HCT116 (cell line): Measurements from ENCODE around the gene WDR33. TPM values are rescaled to one million over a fixed set of nuclear protein-coding genes. Genes with fewer than 3 reads are reported as not detected.

ENCODE experiments used
- ATAC-seq: fragments of 200-7000 bp; cut with Tn5 transposase; 2 replicates; pipeline ENCODE4 v1.9.1; 2020; ENCODE audit warnings: mild to moderate bottlenecking, moderate library complexity
- BruUV-seq: library from RNA; stranded (reverse); fragments of 400-500 nt; replicated peaks from 2 replicates; lab custom pipeline; 2021; lab: Mats Ljungman, UMichigan
- CTCF ChIA-PET: fragments of 300-600 bp; sonication (Branson Sonifier 250); formaldehyde crosslinking; loops from one replicate; lab custom pipeline; 2021; ENCODE audit warnings: antibody characterized with exemption; lab: Charles Lee
- POLR2A ChIA-PET: fragments of 300-600, 350-600 bp; sonication (Branson Sonifier 250); formaldehyde crosslinking; loops from one replicate; lab custom pipeline; 2021; ENCODE audit warnings: antibody characterized with exemption; lab: Charles Lee
- RAD21 ChIA-PET, 2 experiments: fragments of 300-600 bp; sonication (Branson Sonifier 250); formaldehyde crosslinking; loops; one replicate each; lab custom pipeline; 2023; ENCODE audit warnings: low total read pairs in 2 of 2; ENCODE audit not compliant: uncharacterized antibody in 2 of 2, unreplicated experiment in 2 of 2, low non-redundant PET in 1 of 2; lab: Charles Lee
- DNase-seq: peaks from one replicate; pipeline ENCODE4 v3.0.0-alpha.2; 2010; ENCODE audit warnings: low read depth, low spot score
- H2AFZ ChIP-seq: fragments of 200-600 bp; shearing (Covaris generic), sonication (generic); 2 replicates; pipeline ENCODE4 v1.6.1; 2017; ENCODE audit warnings: low read depth, mixed run types, mixed read lengths, antibody characterized with exemption, low read length; ENCODE audit not compliant: poor library complexity, severe bottlenecking
- H3K27ac ChIP-seq: 2 replicates; pipeline ENCODE4 v1.5.1; 2012; ENCODE audit warnings: low read depth, low read length
- H3K27me3 ChIP-seq: fragments of 200-600 bp; sonication (generic); 2 replicates; pipeline ENCODE4 v1.6.1; 2016; ENCODE audit warnings: mixed run types, low read length, mixed read lengths; ENCODE audit not compliant: insufficient read depth
- H3K36me3 ChIP-seq, 2 experiments: fragments of 200-500 bp in 1 of 2; fragments of 200-600 bp in 1 of 2; sonication (Bioruptor generic) in 1 of 2; sonication (generic) in 1 of 2; 2 replicates each; pipeline versions ENCODE4 v1.5.1 to v1.6.1; 2014 to 2016; ENCODE audit warnings: low read length in 2 of 2, inconsistent platforms in 1 of 2, mixed read lengths in 1 of 2, mixed run types in 1 of 2; ENCODE audit not compliant: insufficient read depth in 2 of 2, control insufficient read depth in 1 of 2
- H3K4me1 ChIP-seq, 2 experiments: fragments of 200-600 bp in 1 of 2; sonication (generic) in 1 of 2; 2 replicates each; pipeline versions ENCODE4 v1.5.1 to v1.6.1; 2012 to 2017; ENCODE audit warnings: low read length in 2 of 2, inconsistent platforms in 1 of 2, mild to moderate bottlenecking in 1 of 2, mixed read lengths in 1 of 2, mixed run types in 1 of 2, moderate library complexity in 1 of 2; ENCODE audit not compliant: insufficient read depth in 2 of 2, control insufficient read depth in 1 of 2
- H3K4me2 ChIP-seq: fragments of 200-600 bp; sonication (generic); 2 replicates; pipeline ENCODE4 v1.6.1; 2017; ENCODE audit warnings: mixed run types, low read length, mixed read lengths
- H3K4me3 ChIP-seq, 2 experiments: fragments of 200-600 bp in 1 of 2; sonication (generic) in 1 of 2; replicated peaks in 1 of 2; 2 replicates each; pipeline ENCODE4 v1.5.1; 2011 to 2016; ENCODE audit warnings: low read length in 2 of 2, control low read depth in 1 of 2, low read depth in 1 of 2, mild to moderate bottlenecking in 1 of 2, mixed read lengths in 1 of 2, mixed run types in 1 of 2
- H3K79me2 ChIP-seq: fragments of 200-600 bp; sonication (generic); 2 replicates; pipeline ENCODE4 v1.6.1; 2017; ENCODE audit warnings: mild to moderate bottlenecking, mixed run types, low read length, moderate library complexity, mixed read lengths; ENCODE audit not compliant: insufficient read depth
- H3K9ac ChIP-seq: fragments of 200-600 bp; sonication (generic); 2 replicates; pipeline ENCODE4 v1.6.1; 2016; ENCODE audit warnings: low read length, mixed read lengths
- H3K9me2 ChIP-seq: fragments of 200-600 bp; sonication (generic), shearing (Covaris generic); 2 replicates; pipeline ENCODE4 v1.6.1; 2017; ENCODE audit warnings: mixed run types, mild to moderate bottlenecking, moderate library complexity; ENCODE audit not compliant: insufficient read depth
- H3K9me3 ChIP-seq, 2 experiments: fragments of 200-500 bp in 1 of 2; fragments of 200-600 bp in 1 of 2; sonication (Bioruptor generic) in 1 of 2; sonication (generic) in 1 of 2; 2 replicates each; pipeline ENCODE4 v1.6.1; 2014 to 2017; ENCODE audit warnings: low read length in 2 of 2, mixed read lengths in 2 of 2, inconsistent platforms in 1 of 2, low read depth in 1 of 2, mild to moderate bottlenecking in 1 of 2, mixed run types in 1 of 2, moderate library complexity in 1 of 2; ENCODE audit not compliant: control insufficient read depth in 1 of 2, insufficient read depth in 1 of 2
- H4K20me1 ChIP-seq: fragments of 200-600 bp; sonication (generic), shearing (Covaris generic); 2 replicates; pipeline ENCODE4 v1.6.1; 2017; ENCODE audit warnings: mixed run types, mild to moderate bottlenecking, moderate library complexity; ENCODE audit not compliant: insufficient read depth
- CEBPB ChIP-seq: IDR thresholded peaks from 2 replicates; pipeline ENCODE4 v1.6.1; 2012; ENCODE audit warnings: low read depth
- ELF1 ChIP-seq: IDR thresholded peaks from 2 replicates; pipeline ENCODE4 v1.6.1; 2012; ENCODE audit warnings: low read depth, borderline replicate concordance
- EZH2 ChIP-seq: fragments of 200-600 bp; sonication (generic); IDR thresholded peaks from 2 replicates; pipeline ENCODE4 v1.6.1; 2017; ENCODE audit warnings: antibody characterized with exemption, mixed run types
- FOSL1 ChIP-seq: IDR thresholded peaks from 2 replicates; pipeline ENCODE4 v1.6.1; 2012; ENCODE audit warnings: low read depth
- JUND ChIP-seq: IDR thresholded peaks from 2 replicates; pipeline ENCODE4 v1.6.1; 2012
- POLR2AphosphoS5 ChIP-seq: IDR thresholded peaks from 2 replicates; pipeline ENCODE4 v1.6.1; 2011; ENCODE audit warnings: mild to moderate bottlenecking, low read depth, low read length, moderate library complexity
- RAD21 ChIP-seq: IDR thresholded peaks from 2 replicates; pipeline ENCODE4 v1.6.1; 2012; ENCODE audit warnings: low read depth, mild to moderate bottlenecking
- SIN3A ChIP-seq: IDR thresholded peaks from 2 replicates; pipeline ENCODE4 v1.6.1; 2012; ENCODE audit warnings: low read depth
- SRF ChIP-seq: IDR thresholded peaks from 2 replicates; pipeline ENCODE4 v1.6.1; 2012; ENCODE audit warnings: low read depth
- YY1 ChIP-seq: IDR thresholded peaks from 2 replicates; pipeline ENCODE4 v1.6.1; 2011; ENCODE audit warnings: low read length, low read depth, moderate library complexity, mild to moderate bottlenecking; ENCODE audit not compliant: insufficient replicate concordance; ENCODE audit errors: extremely low read depth
- ZNF274 ChIP-seq: fragments of 200-500 bp; sonication (Bioruptor generic); IDR thresholded peaks from 2 replicates; pipeline ENCODE4 v1.6.1; 2014; ENCODE audit warnings: mild to moderate bottlenecking, low read depth, low read length, inconsistent platforms
- intact Hi-C: fragments of 100-400 bp; cut with micrococcal nuclease; formaldehyde crosslinking; loops from 2 replicates; pipeline ENCODE4 v1.10.0; 2022
- total RNA-seq: library from RNA; stranded (reverse); gene quantifications from one replicate; pipeline ENCODE4 v1.2.1, GENCODE V29; 2021; ENCODE audit not compliant: unreplicated experiment
- TF ChIP-seq, protein P1 (sequence below): IDR thresholded peaks from 2 replicates; pipeline ENCODE4 v1.6.1; 2012
- TF ChIP-seq, protein P2 (sequence below): IDR thresholded peaks from 2 replicates; pipeline ENCODE4 v1.6.1; 2012
- TF ChIP-seq, protein P3 (sequence below), 3 experiments: fragments of 200-600 bp in 1 of 3; sonication (generic) in 1 of 3; IDR thresholded peaks in 2 of 3; conservative IDR thresholded peaks in 1 of 3; 2 replicates each; pipeline ENCODE4 v1.5.1; 2012 to 2017; ENCODE audit warnings: low read depth in 2 of 3, low read length in 2 of 3, antibody characterized with exemption in 1 of 3, borderline replicate concordance in 1 of 3, control low read depth in 1 of 3, mild to moderate bottlenecking in 1 of 3, mixed read lengths in 1 of 3, mixed run types in 1 of 3, moderate library complexity in 1 of 3; ENCODE audit not compliant: insufficient read depth in 1 of 3

The WDR33 gene
- total RNA-seq, 1 experiment from 2014 or later: 52.5 TPM

DNA sequence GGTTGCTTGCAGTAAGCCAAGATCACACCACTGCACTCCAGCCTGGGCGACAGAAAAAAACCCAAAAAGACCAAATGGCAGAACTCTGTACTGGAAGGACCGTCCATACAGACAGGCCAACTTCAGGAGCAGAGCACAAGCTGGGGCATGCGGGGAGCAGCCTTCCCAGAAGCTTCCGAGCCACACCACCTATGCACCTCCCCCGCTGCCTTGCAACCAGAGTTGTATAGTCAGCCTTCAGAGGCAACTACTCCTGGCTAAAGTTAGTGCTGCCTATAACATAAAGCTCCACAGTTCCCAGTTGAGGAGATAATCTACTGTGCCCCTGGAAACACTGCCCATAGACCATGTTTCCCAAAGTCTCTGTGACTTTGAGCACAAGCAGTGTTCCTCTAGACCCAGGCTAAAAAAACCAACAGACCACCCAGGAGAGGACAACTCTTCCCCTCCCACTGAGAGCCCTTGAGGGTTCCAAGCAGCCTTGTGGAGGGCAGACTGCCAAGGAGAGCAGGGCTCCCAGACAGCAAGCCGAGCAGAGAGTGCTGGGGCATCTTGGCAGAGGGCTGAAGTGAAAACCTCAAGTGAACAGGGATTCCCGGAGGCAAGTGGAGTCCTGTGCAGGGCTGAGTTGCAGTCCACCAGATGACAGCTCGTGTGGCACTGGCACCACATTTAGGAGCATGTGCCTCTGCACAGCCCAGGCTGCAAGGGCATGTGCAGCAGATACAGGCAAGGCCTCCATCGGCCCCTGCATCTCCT is 102.9 kb downstream of the WDR33 start:
- no peak overlapping the region for H3K4me3 ChIP-seq
- no TSS peak for BruUV-seq
- no peaks in the 10 kb centered on the region for H4K20me1 ChIP-seq
- H3K9me2 ChIP-seq: no peaks in the 10 kb centered on the region
- peaks cover 3% of the 10 kb centered on the region for H3K79me2 ChIP-seq
- H3K36me3 ChIP-seq: peaks cover 12 to 29% of the 10 kb centered on the region in 2 experiments
- intact Hi-C loops: no loop called here
- H3K4me2 ChIP-seq: no peak overlapping the region
- H2AFZ ChIP-seq: no peak overlapping the region
- H3K27ac ChIP-seq: no peak overlapping the region
- DNase-seq: no peak
- TF ChIP-seq SRF (no peak), RAD21 (no peak), YY1 (no peak), SIN3A (no peak), CEBPB (no peak), JUND (no peak), POLR2AphosphoS5 (no peak), ZNF274 (no peak), FOSL1 (no peak), EZH2 (no peak), ELF1 (no peak)
- TF ChIP-seq, protein P1, sequence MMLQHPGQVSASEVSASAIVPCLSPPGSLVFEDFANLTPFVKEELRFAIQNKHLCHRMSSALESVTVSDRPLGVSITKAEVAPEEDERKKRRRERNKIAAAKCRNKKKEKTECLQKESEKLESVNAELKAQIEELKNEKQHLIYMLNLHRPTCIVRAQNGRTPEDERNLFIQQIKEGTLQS: no peak
- TF ChIP-seq, protein P2, sequence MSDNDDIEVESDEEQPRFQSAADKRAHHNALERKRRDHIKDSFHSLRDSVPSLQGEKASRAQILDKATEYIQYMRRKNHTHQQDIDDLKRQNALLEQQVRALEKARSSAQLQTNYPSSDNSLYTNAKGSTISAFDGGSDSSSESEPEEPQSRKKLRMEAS: no peak
- TF ChIP-seq, protein P3, sequence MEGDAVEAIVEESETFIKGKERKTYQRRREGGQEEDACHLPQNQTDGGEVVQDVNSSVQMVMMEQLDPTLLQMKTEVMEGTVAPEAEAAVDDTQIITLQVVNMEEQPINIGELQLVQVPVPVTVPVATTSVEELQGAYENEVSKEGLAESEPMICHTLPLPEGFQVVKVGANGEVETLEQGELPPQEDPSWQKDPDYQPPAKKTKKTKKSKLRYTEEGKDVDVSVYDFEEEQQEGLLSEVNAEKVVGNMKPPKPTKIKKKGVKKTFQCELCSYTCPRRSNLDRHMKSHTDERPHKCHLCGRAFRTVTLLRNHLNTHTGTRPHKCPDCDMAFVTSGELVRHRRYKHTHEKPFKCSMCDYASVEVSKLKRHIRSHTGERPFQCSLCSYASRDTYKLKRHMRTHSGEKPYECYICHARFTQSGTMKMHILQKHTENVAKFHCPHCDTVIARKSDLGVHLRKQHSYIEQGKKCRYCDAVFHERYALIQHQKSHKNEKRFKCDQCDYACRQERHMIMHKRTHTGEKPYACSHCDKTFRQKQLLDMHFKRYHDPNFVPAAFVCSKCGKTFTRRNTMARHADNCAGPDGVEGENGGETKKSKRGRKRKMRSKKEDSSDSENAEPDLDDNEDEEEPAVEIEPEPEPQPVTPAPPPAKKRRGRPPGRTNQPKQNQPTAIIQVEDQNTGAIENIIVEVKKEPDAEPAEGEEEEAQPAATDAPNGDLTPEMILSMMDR (IDR thresholded peaks at IDR 0.05 in 2 of 3, conservative IDR thresholded peaks at IDR 0.05 in 1 of 3; ENCODE audit: borderline replicate concordance in 1 of 3, insufficient read depth in 1 of 3, low read depth in 2 of 3, low read length in 2 of 3): no peak
- TF ChIP-seq, all 23 proteins: peak for 0
- H3K9ac ChIP-seq: no peak overlapping the region
- no peak for ATAC-seq
- ChIA-PET RAD21 (no interaction called here), CTCF (no interaction called here), POLR2A (no interaction called here)
- H3K27me3 ChIP-seq: no peaks in the 10 kb centered on the region
- no peaks in the 10 kb centered on the region for H3K9me3 ChIP-seq
- H3K4me1 ChIP-seq: peaks cover 0 to 2% of the 10 kb centered on the region in 2 experiments; a peak in 1 of 4 replicates
